HL-60/S4 (cell line): ENCODE measurements around the gene TEFM.
"Not testable (repeated sequence)": the region's sequence is repeated elsewhere in the genome, so short reads cannot be mapped to it uniquely, and the experiment has no call there.

Experiments
- in situ Hi-C: fragments of 300-500 bp; cut with MboI; formaldehyde crosslinking; loops from 2 replicates; pipeline ENCODE4 v1.14.3; 2022; ENCODE audit warnings: low sequenced_read_pairs

The TEFM gene

GRCh38 chr17:30921544-30922196, 15.6 kb upstream of the TEFM start, which contains the start of gene ADAP2:
TSS of gene ADAP2 (plus strand) at chr17:30921945. CDS start at chr17:30922015, 70 bp downstream.
- in situ Hi-C loops: no loop called here

- in situ Hi-C loops: no loop called here
Observed at GRCh38 chr17:30920683-30921543, 14.9 kb upstream of the TEFM start.

- in situ Hi-C loops: no loop called here
Observed at GRCh38 chr17:30920282-30920681, 14.2 kb upstream of the TEFM start.

GRCh38 chr17:30917050-30917449, 11.0 kb upstream of the TEFM start:
- in situ Hi-C loops: no loop called here

- in situ Hi-C loops: no loop called here
Observed at GRCh38 chr17:30915833-30916611, 10.0 kb upstream of the TEFM start.

- in situ Hi-C loops: no loop called here
Observed at GRCh38 chr17:30913955-30914354, 7.9 kb upstream of the TEFM start.

GRCh38 chr17:30910151-30910550, 4.1 kb upstream of the TEFM start:
- in situ Hi-C loops: not testable (repeated sequence)

- in situ Hi-C loops: no loop called here
Observed at GRCh38 chr17:30908717-30909420, 2.8 kb upstream of the TEFM start.

GRCh38 chr17:30905742-30906100, 317 bp downstream of the TEFM start:
- in situ Hi-C loops: no loop called here

- in situ Hi-C loops: no loop called here
Observed at GRCh38 chr17:30897311-30897710, 8.7 kb downstream of the TEFM start.

- in situ Hi-C loops: no loop called here
Observed at GRCh38 chr17:30894236-30894635, 11.8 kb downstream of the TEFM start.

- in situ Hi-C loops: no loop called here
Observed at GRCh38 chr17:30886187-30886586, 19.9 kb downstream of the TEFM start.

- in situ Hi-C loops: no loop called here
Observed at GRCh38 chr17:30869005-30869404, 37.0 kb downstream of the TEFM start.

- in situ Hi-C loops: no loop called here
Observed at GRCh38 chr17:30864636-30865035, 41.4 kb downstream of the TEFM start.

GRCh38 chr17:30858556-30859250, 47.3 kb downstream of the TEFM start:
- in situ Hi-C loops: no loop called here

GRCh38 chr17:30854146-30854545, 51.9 kb downstream of the TEFM start:
- in situ Hi-C loops: no loop called here
